Common myeloid progenitor, CD34-positive (primary cell): ENCODE data around the gene LPP.

Experiments used
- CTCF ChIA-PET: fragments of 350-600 bp; sonication (Branson Sonifier 250); formaldehyde crosslinking; loops from one replicate; lab custom pipeline; 2021; ENCODE audit warnings: antibody characterized with exemption; lab: Charles Lee
- POLR2A ChIA-PET: fragments of 350-600 bp; sonication (Branson Sonifier 250); formaldehyde crosslinking; loops from one replicate; lab custom pipeline; 2021; ENCODE audit warnings: antibody characterized with exemption; lab: Charles Lee
- DNase-seq, 3 donors: peaks; one replicate each; pipeline versions ENCODE4 v3.0.0 to v3.0.0-alpha.2; 2013
- H3K27ac ChIP-seq, 2 experiments: 1 replicate in 1 of 2; 2 replicates in 1 of 2; pipeline ENCODE4 v1.7.0; 2013; ENCODE audit warnings: inconsistent platforms in 2 of 2, low read length in 2 of 2, mild to moderate bottlenecking in 2 of 2, low read depth in 1 of 2, moderate library complexity in 1 of 2; ENCODE audit not compliant: severe bottlenecking in 2 of 2, insufficient read depth in 1 of 2, poor library complexity in 1 of 2
- H3K27me3 ChIP-seq, 5 experiments: replicated peaks in 2 of 5; 1 replicate in 3 of 5; 2 replicates in 2 of 5; pipeline versions ENCODE4 v1.6.1 to v1.7.0; 2013; ENCODE audit warnings: low read length in 4 of 5, mild to moderate bottlenecking in 2 of 5, moderate library complexity in 2 of 5, inconsistent platforms in 1 of 5; ENCODE audit not compliant: insufficient read depth in 5 of 5, control insufficient read depth in 4 of 5
- H3K36me3 ChIP-seq, 4 experiments: 1 replicate in 2 of 4; 2 replicates in 2 of 4; pipeline versions ENCODE4 v1.6.1 to v1.7.0; 2013; ENCODE audit warnings: low read length in 3 of 4, control low read depth in 1 of 4, mild to moderate bottlenecking in 1 of 4; ENCODE audit not compliant: control insufficient read depth in 4 of 4, insufficient read depth in 4 of 4
- H3K4me1 ChIP-seq, 4 experiments: 1 replicate in 3 of 4; 2 replicates in 1 of 4; pipeline versions ENCODE4 v1.6.1 to v1.7.1; 2013; ENCODE audit warnings: low read length in 3 of 4, mild to moderate bottlenecking in 3 of 4, control low read depth in 1 of 4, inconsistent platforms in 1 of 4, moderate library complexity in 1 of 4; ENCODE audit not compliant: control insufficient read depth in 4 of 4, insufficient read depth in 4 of 4; ENCODE audit errors: control extremely low read depth in 1 of 4
- H3K4me3 ChIP-seq, 7 experiments: 1 replicate in 4 of 7; 2 replicates in 3 of 7; pipeline versions ENCODE4 v1.5.1 to v1.7.0; 2013; ENCODE audit warnings: mild to moderate bottlenecking in 7 of 7, low read length in 6 of 7, moderate library complexity in 6 of 7, inconsistent platforms in 2 of 7, low read depth in 2 of 7, control low read depth in 1 of 7; ENCODE audit not compliant: insufficient read depth in 4 of 7, control insufficient read depth in 1 of 7; ENCODE audit errors: extremely low read depth in 1 of 7
- H3K9me3 ChIP-seq, 5 experiments: 1 replicate in 4 of 5; 2 replicates in 1 of 5; pipeline versions ENCODE4 v1.6.1 to v1.7.1; 2013; ENCODE audit warnings: low read length in 4 of 5, mild to moderate bottlenecking in 2 of 5, inconsistent platforms in 1 of 5, low read depth in 1 of 5, moderate library complexity in 1 of 5; ENCODE audit not compliant: control insufficient read depth in 4 of 5, insufficient read depth in 2 of 5; ENCODE audit errors: control extremely low read depth in 1 of 5
- WGBS: methylation state at CpG from one replicate; pipeline ENCODE4 v1.1.5; 2013; ENCODE audit not compliant: insufficient coverage; 5-methylcytosine and 5-hydroxymethylcytosine counted together

Gene LPP

GRCh38 chr3:188207941-188208515 is 54.1 kb downstream of the LPP start:
- POLR2A ChIA-PET, result no interaction called here
- no peak for DNase-seq

GRCh38 chr3:188208516-188208981 is 54.6 kb downstream of the LPP start:
- WGBS, result 100% methylated on average over 1 of the region's 7 CpGs
- Histone ChIP-seq H3K4me3 (no peak overlapping the region), H3K4me1 (no peaks in the 10 kb centered on the region), H3K27ac (no peak overlapping the region), H3K9me3 (no peaks in the 10 kb centered on the region), H3K27me3 (no peaks in the 10 kb centered on the region), H3K36me3 (peaks cover 0 to 2% (median 0%) of the 10 kb centered on the region in 4 experiments)
- CTCF ChIA-PET, result no interaction called here
- DNase-seq, result no peak
- POLR2A ChIA-PET, result no interaction called here

More at GRCh38 chr3:188207941-188208515, 54.1 kb downstream of the LPP start:
- CTCF ChIA-PET, result no interaction called here
- Histone ChIP-seq H3K4me1 (no peaks in the 10 kb centered on the region), H3K36me3 (peaks cover 0 to 2% (median 0%) of the 10 kb centered on the region in 4 experiments), H3K27ac (no peak overlapping the region), H3K4me3 (no peak overlapping the region), H3K9me3 (no peaks in the 10 kb centered on the region), H3K27me3 (no peaks in the 10 kb centered on the region)
- WGBS, result 98% methylated on average over 5 of the region's 5 CpGs

DNA sequence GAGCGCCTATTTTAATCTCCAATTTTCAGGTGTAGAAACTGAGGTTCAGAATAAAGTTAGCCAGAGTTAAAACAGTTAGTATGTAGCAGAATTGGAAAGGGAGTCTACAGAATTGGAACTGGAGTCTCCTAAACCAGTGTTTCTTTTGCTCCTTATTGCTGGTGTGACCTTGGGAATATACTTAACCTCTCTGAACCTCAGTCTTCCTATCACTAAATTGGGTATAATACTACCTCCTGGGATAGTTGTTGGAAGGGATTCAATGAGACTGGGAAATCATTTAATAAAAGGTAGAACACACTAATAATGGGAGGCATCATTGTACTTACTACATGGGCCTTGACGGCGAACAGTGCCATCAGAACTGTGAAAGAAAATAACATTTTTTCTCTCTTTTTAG is 55.1 kb downstream of the LPP start:
- Histone ChIP-seq H3K4me1 (peaks cover 0 to 2% (median 0%) of the 10 kb centered on the region in 4 experiments), H3K27ac (no peak overlapping the region), H3K4me3 (no peak overlapping the region), H3K36me3 (peaks cover 0 to 2% (median 0%) of the 10 kb centered on the region in 4 experiments), H3K9me3 (no peaks in the 10 kb centered on the region), H3K27me3 (no peaks in the 10 kb centered on the region)
- ChIA-PET CTCF (no interaction called here), POLR2A (no interaction called here)
- 100% methylated on average over 1 of the region's 3 CpGs for WGBS
- no peak for DNase-seq

GRCh38 chr3:188209740-188210139 is 55.8 kb downstream of the LPP start:
- Histone ChIP-seq H3K27ac (no peak overlapping the region), H3K36me3 (peaks cover 0 to 2% (median 0%) of the 10 kb centered on the region in 4 experiments), H3K4me1 (peaks cover 0 to 7% (median 3%) of the 10 kb centered on the region in 4 experiments), H3K9me3 (no peaks in the 10 kb centered on the region), H3K4me3 (no peak overlapping the region), H3K27me3 (no peaks in the 10 kb centered on the region)
- ChIA-PET POLR2A (no interaction called here), CTCF (no interaction called here)
- no CpG with 5 or more reads among the region's 1 CpG for WGBS
- no peak for DNase-seq

- ChIA-PET CTCF (interaction anchor here (0.7 to 1.1 kb wide), 2 partner anchors 26 to 471 kb away, joined by 3 read pairs; no protein-coding TSS in a partner anchor), POLR2A (no interaction called here)
- no peaks in the 10 kb centered on the region for H3K9me3 ChIP-seq
- 100% methylated on average over 4 of the region's 4 CpGs for WGBS
- H3K27me3 ChIP-seq, result no peaks in the 10 kb centered on the region
- no peak overlapping the region for H3K4me3 ChIP-seq
- H3K36me3 ChIP-seq, result peaks cover 0 to 2% (median 0%) of the 10 kb centered on the region in 4 experiments
- no peak overlapping the region for H3K27ac ChIP-seq
- DNase-seq, result no peak
- peaks cover 0 to 9% (median 4%) of the 10 kb centered on the region in 4 experiments for H3K4me1 ChIP-seq
These were observed 57.5 kb downstream of the LPP start for GRCh38 chr3:188211476-188211875.

- 87% methylated on average over 1 of the region's 9 CpGs for WGBS
- no peak overlapping the region for H3K27ac ChIP-seq
- H3K4me1 ChIP-seq, result peaks cover 0 to 15% (median 6%) of the 10 kb centered on the region in 4 experiments
- DNase-seq, result no peak
- no peaks in the 10 kb centered on the region for H3K9me3 ChIP-seq
- ChIA-PET POLR2A (no interaction called here), CTCF (interaction anchor here (0.7 kb wide), 1 partner anchor 27 kb away, joined by 3 read pairs; no protein-coding TSS in a partner anchor)
- no peaks in the 10 kb centered on the region for H3K27me3 ChIP-seq
- no peak overlapping the region for H3K4me3 ChIP-seq
- H3K36me3 ChIP-seq, result peaks cover 0 to 2% (median 0%) of the 10 kb centered on the region in 4 experiments
These were observed 58.5 kb downstream of the LPP start for GRCh38 chr3:188212308-188212969.

DNA sequence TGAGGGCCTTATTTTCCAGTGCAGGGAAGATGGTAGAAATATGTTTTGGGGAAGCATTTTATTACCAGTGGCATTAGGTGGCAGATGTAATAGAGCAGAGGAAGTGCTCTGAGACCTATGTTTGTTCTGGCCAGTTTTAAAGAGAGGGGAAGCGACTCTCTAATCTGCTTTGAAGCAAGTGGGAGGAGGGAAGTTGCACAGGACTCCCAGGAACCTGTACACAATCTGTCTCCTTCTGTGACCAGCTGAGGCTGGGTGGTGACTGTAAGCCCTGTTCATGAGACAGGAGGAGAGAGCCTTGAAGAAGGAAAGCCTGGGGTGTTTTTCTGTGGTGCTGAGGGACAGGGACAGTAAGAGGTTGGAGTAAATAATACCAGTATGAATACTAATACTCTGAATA is 60.5 kb downstream of the LPP start:
- POLR2A ChIA-PET, result no interaction called here
- H3K27ac ChIP-seq, result no peak overlapping the region
- CTCF ChIA-PET, result interaction anchor here (1.0 kb wide), 1 partner anchor 740 kb away, joined by 3 read pairs; no protein-coding TSS in a partner anchor
- H3K4me3 ChIP-seq, result no peak overlapping the region
- H3K27me3 ChIP-seq, result no peaks in the 10 kb centered on the region
- no peaks in the 10 kb centered on the region for H3K9me3 ChIP-seq
- no peaks in the 10 kb centered on the region for H3K36me3 ChIP-seq
- H3K4me1 ChIP-seq, result peaks cover 0 to 15% (median 6%) of the 10 kb centered on the region in 4 experiments
- DNase-seq, result peak in 2 of 3 donors; percentile 41 to 42
- 70% methylated on average over 1 of the region's 1 CpG for WGBS
